ENCODE results near the gene SCN9A. TPM values are rescaled to one million over a fixed set of nuclear protein-coding genes. Genes with fewer than 3 reads are reported as not detected.
"Not testable (repeated sequence)": the region's sequence is repeated elsewhere in the genome, so short reads cannot be mapped to it uniquely, and the experiment has no call there.

The SCN9A gene
- total RNA-seq, 1 donor from 2014 or later = 11.1 TPM

- peak; percentile 22 for DNase-seq
These were observed 43.6 kb downstream of the SCN9A start for GRCh38 chr2:166332106-166332505.

- no peak for DNase-seq
These were observed 44.3 kb downstream of the SCN9A start for GRCh38 chr2:166331468-166331867.

- no peak for DNase-seq
These were observed 46.3 kb downstream of the SCN9A start for GRCh38 chr2:166329465-166329864.

GRCh38 chr2:166328147-166328546 lies 47.6 kb downstream of the SCN9A start:
- no peak for DNase-seq

- DNase-seq = no peak
These were observed 54.7 kb downstream of the SCN9A start for GRCh38 chr2:166321076-166321475.

GRCh38 chr2:166314022-166314759 lies 61.6 kb downstream of the SCN9A start:
- DNase-seq = no peak

- not testable (repeated sequence) for DNase-seq
These were observed 62.9 kb downstream of the SCN9A start for GRCh38 chr2:166312863-166313262.

- DNase-seq = no peak
These were observed 68.4 kb downstream of the SCN9A start for GRCh38 chr2:166307326-166307725.

- DNase-seq = no peak
These were observed 71.1 kb downstream of the SCN9A start for GRCh38 chr2:166304656-166305055.

GRCh38 chr2:166302036-166302435 lies 73.7 kb downstream of the SCN9A start:
- DNase-seq = no peak

GRCh38 chr2:166297951-166298350 lies 77.8 kb downstream of the SCN9A start:
- DNase-seq = peak; percentile 59

- no peak for DNase-seq
These were observed 81.8 kb downstream of the SCN9A start for GRCh38 chr2:166293984-166294383.

GRCh38 chr2:166285215-166285614 lies 90.5 kb downstream of the SCN9A start:
- no peak for DNase-seq

GRCh38 chr2:166284359-166284758 lies 91.4 kb downstream of the SCN9A start:
- no peak for DNase-seq

- no peak for DNase-seq
These were observed 93.6 kb downstream of the SCN9A start for GRCh38 chr2:166282154-166282553.

- DNase-seq = no peak
These were observed 96.9 kb downstream of the SCN9A start for GRCh38 chr2:166278856-166279255.

GRCh38 chr2:166270376-166270775 lies 105.4 kb downstream of the SCN9A start:
- DNase-seq = no peak

GRCh38 chr2:166269322-166269721 lies 106.4 kb downstream of the SCN9A start:
- DNase-seq = no peak

GRCh38 chr2:166257859-166258258 lies 117.9 kb downstream of the SCN9A start:
- no peak for DNase-seq

- DNase-seq = no peak
These were observed 118.8 kb downstream of the SCN9A start for GRCh38 chr2:166256896-166257295.

GRCh38 chr2:166249318-166249717 lies 126.4 kb downstream of the SCN9A start:
- no peak for DNase-seq

GRCh38 chr2:166246901-166247300 lies 128.8 kb downstream of the SCN9A start:
- no peak for DNase-seq

- no peak for DNase-seq
These were observed 133.4 kb downstream of the SCN9A start for GRCh38 chr2:166242309-166242708.

All from tongue (tissue), 2 donors.